ENCODE results near the gene ADGRB2.

The ADGRB2 gene

DNA sequence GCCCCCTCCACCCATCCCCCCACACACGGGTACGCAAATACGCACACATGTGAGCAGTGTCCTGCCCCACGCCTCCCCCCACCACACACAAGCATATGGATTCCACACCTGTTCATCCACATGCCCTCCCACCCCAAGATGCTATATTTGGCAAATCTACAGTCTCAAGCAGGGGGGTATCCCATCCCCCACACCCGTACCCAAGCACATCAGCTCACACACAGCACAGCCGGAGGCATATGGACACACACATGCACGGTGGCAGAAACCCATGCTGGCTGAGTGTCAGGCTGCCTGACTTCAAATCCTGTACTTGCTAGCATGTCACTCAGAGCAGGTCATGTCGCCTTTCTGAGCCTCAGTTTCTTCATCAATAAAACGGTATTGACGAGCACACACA, 70.9 kb downstream of the ADGRB2 start:
- TF ChIP-seq, protein P1, sequence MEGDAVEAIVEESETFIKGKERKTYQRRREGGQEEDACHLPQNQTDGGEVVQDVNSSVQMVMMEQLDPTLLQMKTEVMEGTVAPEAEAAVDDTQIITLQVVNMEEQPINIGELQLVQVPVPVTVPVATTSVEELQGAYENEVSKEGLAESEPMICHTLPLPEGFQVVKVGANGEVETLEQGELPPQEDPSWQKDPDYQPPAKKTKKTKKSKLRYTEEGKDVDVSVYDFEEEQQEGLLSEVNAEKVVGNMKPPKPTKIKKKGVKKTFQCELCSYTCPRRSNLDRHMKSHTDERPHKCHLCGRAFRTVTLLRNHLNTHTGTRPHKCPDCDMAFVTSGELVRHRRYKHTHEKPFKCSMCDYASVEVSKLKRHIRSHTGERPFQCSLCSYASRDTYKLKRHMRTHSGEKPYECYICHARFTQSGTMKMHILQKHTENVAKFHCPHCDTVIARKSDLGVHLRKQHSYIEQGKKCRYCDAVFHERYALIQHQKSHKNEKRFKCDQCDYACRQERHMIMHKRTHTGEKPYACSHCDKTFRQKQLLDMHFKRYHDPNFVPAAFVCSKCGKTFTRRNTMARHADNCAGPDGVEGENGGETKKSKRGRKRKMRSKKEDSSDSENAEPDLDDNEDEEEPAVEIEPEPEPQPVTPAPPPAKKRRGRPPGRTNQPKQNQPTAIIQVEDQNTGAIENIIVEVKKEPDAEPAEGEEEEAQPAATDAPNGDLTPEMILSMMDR (IDR thresholded peaks at IDR 0.05; ENCODE audit: low read depth, low read length): no peak
- no peaks in the 10 kb centered on the region for H3K27me3 ChIP-seq (ENCODE audit: insufficient read depth, low read depth, severe bottlenecking)
- no peaks in the 10 kb centered on the region for H3K36me3 ChIP-seq
- no peak for DNase-seq
- no peak overlapping the region for H3K27ac ChIP-seq
- H3K4me3 ChIP-seq (ENCODE audit: low read depth, low read length): no peak overlapping the region
- H3K9me3 ChIP-seq (ENCODE audit: severe bottlenecking): no peaks in the 10 kb centered on the region

DNA sequence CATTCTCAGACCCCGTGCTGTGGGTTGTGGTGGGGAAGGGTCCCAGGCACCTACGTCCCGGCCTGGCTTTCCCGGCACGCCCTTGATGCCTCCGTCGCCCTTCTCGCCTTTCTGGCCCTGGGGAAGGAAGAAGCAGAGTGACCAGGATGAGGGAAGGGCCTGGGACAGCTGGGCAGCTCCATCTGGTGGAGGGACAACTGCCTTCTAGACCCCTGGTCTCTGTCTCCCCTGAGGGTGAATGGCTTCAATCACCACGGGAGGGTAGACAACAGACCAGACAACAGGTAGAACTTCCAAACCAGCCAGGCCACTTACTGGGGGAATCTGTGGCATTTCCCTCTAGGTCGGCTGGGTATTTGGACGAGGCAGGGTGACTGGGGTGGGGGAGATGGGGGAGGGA, 72.2 kb downstream of the ADGRB2 start:
- Histone ChIP-seq H3K9me3 (ENCODE audit: severe bottlenecking) (no peaks in the 10 kb centered on the region), H3K27ac (no peak overlapping the region), H3K36me3 (no peaks in the 10 kb centered on the region), H3K27me3 (ENCODE audit: insufficient read depth, low read depth, severe bottlenecking) (no peaks in the 10 kb centered on the region), H3K4me3 (ENCODE audit: low read depth, low read length) (no peak overlapping the region)
- TF ChIP-seq, protein P1 (IDR thresholded peaks at IDR 0.05; ENCODE audit: low read depth, low read length): peak; percentile 76
- DNase-seq: peak; percentile 65

DNA sequence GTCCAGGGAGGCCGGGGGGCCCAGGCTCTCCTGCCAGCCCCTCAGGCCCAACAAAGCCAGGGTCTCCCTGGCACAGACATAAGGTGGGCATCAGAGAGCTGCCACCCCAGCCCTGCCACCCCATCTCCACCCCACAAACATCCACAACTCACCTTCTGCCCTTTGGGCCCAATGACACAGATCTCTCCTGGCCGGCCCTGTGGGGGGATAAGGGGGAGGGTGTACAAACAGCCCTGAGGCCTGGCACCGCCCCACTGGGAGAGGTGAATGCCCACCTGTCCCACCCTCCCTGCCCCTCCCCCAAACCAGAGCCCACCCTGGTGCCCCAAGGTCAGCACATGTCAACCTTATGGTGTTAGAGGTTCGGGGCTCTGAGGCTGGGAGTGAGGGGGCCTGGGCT, 72.7 kb downstream of the ADGRB2 start:
- Histone ChIP-seq H3K36me3 (no peaks in the 10 kb centered on the region), H3K27me3 (ENCODE audit: insufficient read depth, low read depth, severe bottlenecking) (no peaks in the 10 kb centered on the region), H3K9me3 (ENCODE audit: severe bottlenecking) (no peaks in the 10 kb centered on the region), H3K27ac (no peak overlapping the region), H3K4me3 (ENCODE audit: low read depth, low read length) (no peak overlapping the region)
- no peak for DNase-seq
- TF ChIP-seq, protein P1 (IDR thresholded peaks at IDR 0.05; ENCODE audit: low read depth, low read length): no peak

DNA sequence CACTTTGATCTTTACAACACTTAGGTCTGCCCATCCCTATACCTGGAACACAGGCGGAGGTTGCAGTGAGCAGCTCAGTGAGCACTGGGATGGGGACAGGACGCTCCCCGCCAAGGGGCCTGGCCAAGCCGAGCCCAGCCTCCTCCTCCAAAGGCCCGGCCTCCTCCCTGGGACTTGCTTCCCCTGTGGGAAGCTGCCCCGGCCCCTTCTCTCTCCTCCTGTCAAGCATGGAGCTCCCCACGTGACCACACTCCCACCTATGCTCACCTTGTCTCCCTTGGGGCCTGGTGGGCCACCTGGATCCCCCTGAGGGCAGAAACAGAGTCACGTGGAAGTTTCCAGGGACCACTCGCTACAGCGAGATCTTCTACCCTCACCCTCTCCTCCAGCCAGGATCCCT, 73.2 kb downstream of the ADGRB2 start:
- TF ChIP-seq, protein P1 (IDR thresholded peaks at IDR 0.05; ENCODE audit: low read depth, low read length): no peak
- DNase-seq: no peak
- Histone ChIP-seq H3K9me3 (ENCODE audit: severe bottlenecking) (no peaks in the 10 kb centered on the region), H3K27me3 (ENCODE audit: insufficient read depth, low read depth, severe bottlenecking) (no peaks in the 10 kb centered on the region), H3K27ac (no peak overlapping the region), H3K36me3 (no peaks in the 10 kb centered on the region), H3K4me3 (ENCODE audit: low read depth, low read length) (no peak overlapping the region)

DNA sequence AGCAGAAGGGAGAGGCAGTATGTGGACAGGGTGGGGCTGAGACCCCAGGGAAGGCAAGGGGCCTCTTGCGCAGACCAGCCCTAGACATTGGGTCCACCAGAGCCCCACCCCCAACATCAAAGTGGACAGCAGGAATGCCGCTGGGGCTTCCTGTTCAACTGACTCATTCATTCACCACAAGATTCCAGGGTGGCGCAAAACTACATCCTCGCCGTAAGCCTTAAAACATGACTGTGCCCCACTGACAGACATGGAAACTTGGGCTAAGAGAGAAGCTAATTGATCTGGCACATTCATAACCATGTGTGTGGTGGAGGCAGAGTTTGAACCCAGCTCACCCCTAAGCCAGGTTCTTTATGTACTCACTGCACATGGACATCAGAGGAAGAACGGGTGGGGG, 74.3 kb downstream of the ADGRB2 start:
- Histone ChIP-seq H3K4me3 (ENCODE audit: low read depth, low read length) (no peak overlapping the region), H3K27me3 (ENCODE audit: insufficient read depth, low read depth, severe bottlenecking) (no peaks in the 10 kb centered on the region), H3K27ac (no peak overlapping the region), H3K36me3 (no peaks in the 10 kb centered on the region), H3K9me3 (ENCODE audit: severe bottlenecking) (no peaks in the 10 kb centered on the region)
- TF ChIP-seq, protein P1 (IDR thresholded peaks at IDR 0.05; ENCODE audit: low read depth, low read length): no peak
- DNase-seq: no peak

DNA sequence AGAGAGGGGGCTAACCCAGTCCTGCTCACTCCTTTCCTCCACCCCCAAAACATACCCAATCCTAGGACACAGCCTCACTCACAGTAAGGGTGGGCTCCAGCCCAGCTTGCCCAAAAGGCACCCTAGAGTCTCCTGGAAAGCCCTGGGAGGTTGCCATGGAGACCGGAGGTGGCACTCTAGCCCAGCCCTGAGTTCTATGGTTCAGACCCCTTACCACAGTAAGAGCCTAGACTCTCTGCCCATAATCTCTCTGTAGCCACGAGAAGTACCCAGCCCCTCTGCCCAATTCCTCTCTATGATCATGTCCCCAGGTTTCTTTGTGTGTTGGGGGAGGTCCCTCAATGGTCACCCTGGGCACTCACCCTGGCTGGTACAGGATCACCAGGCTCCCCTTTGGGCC, 74.8 kb downstream of the ADGRB2 start:
- Histone ChIP-seq H3K9me3 (ENCODE audit: severe bottlenecking) (no peaks in the 10 kb centered on the region), H3K36me3 (no peaks in the 10 kb centered on the region), H3K27me3 (ENCODE audit: insufficient read depth, low read depth, severe bottlenecking) (no peaks in the 10 kb centered on the region), H3K4me3 (ENCODE audit: low read depth, low read length) (no peak overlapping the region), H3K27ac (no peak overlapping the region)
- DNase-seq: no peak
- TF ChIP-seq, protein P1 (IDR thresholded peaks at IDR 0.05; ENCODE audit: low read depth, low read length): no peak
